Measurements from ENCODE around the gene CR1. TPM values are rescaled to one million over a fixed set of nuclear protein-coding genes. Genes with fewer than 3 reads are reported as not detected.

The CR1 gene
- total and polyA plus RNA-seq, 2 of the 8 experiments (the other 6 are each of a cell fraction or from before 2014, with no cell fraction given): 0.15 to 0.22 TPM

- TF ChIP-seq ATF2 (IDR thresholded peaks at IDR 0.05; ENCODE audit: low read length) (0 out of 2 replicates have a peak, but pooled peaks have one; percentile 41), YY1 (IDR thresholded peaks at IDR 0.05; ENCODE audit: low read depth, low read length) (peak; percentile 88), SIRT6 (IDR thresholded peaks at IDR 0.05; ENCODE audit: low read length) (no peak), CBX5 (IDR thresholded peaks at IDR 0.05; ENCODE audit: low read depth, low read length) (no peak), NRF1 (IDR thresholded peaks at IDR 0.05; ENCODE audit: low read depth, low read length) (no peak), TAF7 (optimal IDR thresholded peaks at IDR 0.05; ENCODE audit: borderline replicate concordance, low read depth, low read length) (no peak), EP300 (IDR thresholded peaks at IDR 0.05; ENCODE audit: borderline replicate concordance in 1 of 2, low read depth in 2 of 2, low read length in 2 of 2) (no peak), BACH1 (IDR thresholded peaks at IDR 0.05; ENCODE audit: low read length) (no peak), GABPA (IDR thresholded peaks at IDR 0.05; ENCODE audit: borderline replicate concordance, insufficient read depth, low read length) (no peak), KDM4A (IDR thresholded peaks at IDR 0.05; ENCODE audit: low read depth, low read length, severe bottlenecking) (no peak), SP1 (IDR thresholded peaks at IDR 0.05; ENCODE audit: low read depth, low read length) (peak; percentile 52; the same call in 1 of the 2 replicates), TAF1 (IDR thresholded peaks at IDR 0.05; ENCODE audit: low read depth, low read length) (no peak), PHF8 (conservative IDR thresholded peaks at IDR 0.05; ENCODE audit: low read depth, low read length) (no peak), MAX (IDR thresholded peaks at IDR 0.05) (no peak), CBX8 (IDR thresholded peaks at IDR 0.05; ENCODE audit: borderline replicate concordance, low read depth, low read length) (no peak), POLR2AphosphoS5 (IDR thresholded peaks at IDR 0.05; ENCODE audit: low read depth, low read length) (no peak), KDM1A (IDR thresholded peaks at IDR 0.05; ENCODE audit: borderline replicate concordance, low read length) (0 out of 2 replicates have a peak, but pooled peaks have one; percentile 46), CTCF (IDR thresholded peaks at IDR 0.05; ENCODE audit: control extremely low read depth in 1 of 3, insufficient read depth in 1 of 3, low read depth in 1 of 3, low read length in 3 of 3) (peak; percentile 43 to 86 (median 78)), CHD1 (IDR thresholded peaks at IDR 0.05; ENCODE audit: low read depth, low read length) (no peak), TCF12 (IDR thresholded peaks at IDR 0.05; ENCODE audit: low read depth, low read length) (no peak), SRF (IDR thresholded peaks at IDR 0.05; ENCODE audit: low read depth, low read length) (no peak), BRCA1 (IDR thresholded peaks at IDR 0.05; ENCODE audit: low read depth, low read length) (no peak)
Observed at GRCh38 chr1:207579436-207579799, 83.5 kb downstream of the CR1 start (continued).
